Common myeloid progenitor, CD34-positive (primary cell): ENCODE measurements around the gene UCK1.

Experiments used
- CTCF ChIA-PET: fragments of 350-600 bp; sonication (Branson Sonifier 250); formaldehyde crosslinking; loops from one replicate; lab custom pipeline; 2021; ENCODE audit warnings: antibody characterized with exemption; lab: Charles Lee
- POLR2A ChIA-PET: fragments of 350-600 bp; sonication (Branson Sonifier 250); formaldehyde crosslinking; loops from one replicate; lab custom pipeline; 2021; ENCODE audit warnings: antibody characterized with exemption; lab: Charles Lee
- DNase-seq, 3 donors: peaks; one replicate each; pipeline versions ENCODE4 v3.0.0 to v3.0.0-alpha.2; 2013
- H3K27ac ChIP-seq, 2 experiments: 1 replicate in 1 of 2; 2 replicates in 1 of 2; pipeline ENCODE4 v1.7.0; 2013; ENCODE audit warnings: inconsistent platforms in 2 of 2, low read length in 2 of 2, mild to moderate bottlenecking in 2 of 2, low read depth in 1 of 2, moderate library complexity in 1 of 2; ENCODE audit not compliant: severe bottlenecking in 2 of 2, insufficient read depth in 1 of 2, poor library complexity in 1 of 2
- H3K27me3 ChIP-seq, 5 experiments: replicated peaks in 2 of 5; 1 replicate in 3 of 5; 2 replicates in 2 of 5; pipeline versions ENCODE4 v1.6.1 to v1.7.0; 2013; ENCODE audit warnings: low read length in 4 of 5, mild to moderate bottlenecking in 2 of 5, moderate library complexity in 2 of 5, inconsistent platforms in 1 of 5; ENCODE audit not compliant: insufficient read depth in 5 of 5, control insufficient read depth in 4 of 5
- H3K36me3 ChIP-seq, 4 experiments: 1 replicate in 2 of 4; 2 replicates in 2 of 4; pipeline versions ENCODE4 v1.6.1 to v1.7.0; 2013; ENCODE audit warnings: low read length in 3 of 4, control low read depth in 1 of 4, mild to moderate bottlenecking in 1 of 4; ENCODE audit not compliant: control insufficient read depth in 4 of 4, insufficient read depth in 4 of 4
- H3K4me1 ChIP-seq, 4 experiments: 1 replicate in 3 of 4; 2 replicates in 1 of 4; pipeline versions ENCODE4 v1.6.1 to v1.7.1; 2013; ENCODE audit warnings: low read length in 3 of 4, mild to moderate bottlenecking in 3 of 4, control low read depth in 1 of 4, inconsistent platforms in 1 of 4, moderate library complexity in 1 of 4; ENCODE audit not compliant: control insufficient read depth in 4 of 4, insufficient read depth in 4 of 4; ENCODE audit errors: control extremely low read depth in 1 of 4
- H3K4me3 ChIP-seq, 7 experiments: 1 replicate in 4 of 7; 2 replicates in 3 of 7; pipeline versions ENCODE4 v1.5.1 to v1.7.0; 2013; ENCODE audit warnings: mild to moderate bottlenecking in 7 of 7, low read length in 6 of 7, moderate library complexity in 6 of 7, inconsistent platforms in 2 of 7, low read depth in 2 of 7, control low read depth in 1 of 7; ENCODE audit not compliant: insufficient read depth in 4 of 7, control insufficient read depth in 1 of 7; ENCODE audit errors: extremely low read depth in 1 of 7
- H3K9me3 ChIP-seq, 5 experiments: 1 replicate in 4 of 5; 2 replicates in 1 of 5; pipeline versions ENCODE4 v1.6.1 to v1.7.1; 2013; ENCODE audit warnings: low read length in 4 of 5, mild to moderate bottlenecking in 2 of 5, inconsistent platforms in 1 of 5, low read depth in 1 of 5, moderate library complexity in 1 of 5; ENCODE audit not compliant: control insufficient read depth in 4 of 5, insufficient read depth in 2 of 5; ENCODE audit errors: control extremely low read depth in 1 of 5
- WGBS: methylation state at CpG from one replicate; pipeline ENCODE4 v1.1.5; 2013; ENCODE audit not compliant: insufficient coverage; 5-methylcytosine and 5-hydroxymethylcytosine counted together

Gene UCK1

DNA sequence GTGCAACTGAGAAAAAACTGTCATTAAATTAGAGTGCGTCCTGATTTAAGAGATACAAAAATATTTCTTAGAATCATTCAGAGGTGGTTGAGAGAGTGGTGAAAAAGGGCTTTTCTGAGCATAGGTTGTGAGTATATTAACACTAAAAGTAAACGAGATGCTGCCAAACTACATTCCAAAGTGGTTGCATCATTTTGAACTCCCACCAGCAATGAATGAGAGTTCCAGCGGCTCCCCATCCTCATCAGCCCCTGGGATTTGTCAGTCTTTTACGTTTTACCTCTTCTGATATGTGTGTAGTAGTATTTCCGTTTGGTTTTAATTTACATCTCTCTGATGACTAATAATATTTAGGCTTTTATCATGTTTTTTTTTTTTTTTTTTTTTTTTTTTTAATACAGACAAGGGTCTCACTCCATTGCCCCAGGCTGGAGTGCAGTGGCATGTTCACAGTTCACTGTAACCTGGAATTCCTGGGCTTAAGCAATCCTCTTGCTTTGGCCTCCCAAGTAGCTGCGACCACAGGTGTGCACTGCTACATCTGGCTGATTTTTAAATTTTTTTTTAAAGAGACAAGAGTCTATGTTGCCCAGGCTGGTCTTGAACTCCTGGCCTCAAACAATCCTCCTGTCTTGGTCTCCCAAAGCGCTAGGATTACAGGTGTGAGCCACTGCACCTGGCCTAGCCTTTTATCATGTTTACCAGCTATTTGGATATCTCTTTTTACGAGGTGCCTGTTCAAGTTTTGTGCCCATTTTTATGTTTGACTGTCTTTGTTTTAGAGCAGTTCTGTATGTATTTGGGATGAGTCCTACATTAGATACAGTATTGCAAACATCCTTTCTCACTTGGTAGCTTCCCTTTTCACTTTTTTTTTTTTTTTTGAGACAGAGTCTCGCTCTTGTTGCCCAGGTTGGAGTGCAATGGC lies 31.2 kb upstream of the UCK1 start:
- H3K27me3 ChIP-seq = no peaks in the 10 kb centered on the region
- peaks cover 0 to 5% (median 3%) of the 10 kb centered on the region in 5 experiments for H3K9me3 ChIP-seq
- no peak overlapping the region for H3K4me3 ChIP-seq
- 96% methylated on average over 3 of the region's 9 CpGs for WGBS
- no peaks in the 10 kb centered on the region for H3K36me3 ChIP-seq
- H3K4me1 ChIP-seq = no peaks in the 10 kb centered on the region
- ChIA-PET CTCF (no interaction called here), POLR2A (interaction anchor here (0.9 kb wide), 1 partner anchor 95 kb away, joined by 3 read pairs; no protein-coding TSS in a partner anchor)
- no peak for DNase-seq
- H3K27ac ChIP-seq = no peak overlapping the region

DNA sequence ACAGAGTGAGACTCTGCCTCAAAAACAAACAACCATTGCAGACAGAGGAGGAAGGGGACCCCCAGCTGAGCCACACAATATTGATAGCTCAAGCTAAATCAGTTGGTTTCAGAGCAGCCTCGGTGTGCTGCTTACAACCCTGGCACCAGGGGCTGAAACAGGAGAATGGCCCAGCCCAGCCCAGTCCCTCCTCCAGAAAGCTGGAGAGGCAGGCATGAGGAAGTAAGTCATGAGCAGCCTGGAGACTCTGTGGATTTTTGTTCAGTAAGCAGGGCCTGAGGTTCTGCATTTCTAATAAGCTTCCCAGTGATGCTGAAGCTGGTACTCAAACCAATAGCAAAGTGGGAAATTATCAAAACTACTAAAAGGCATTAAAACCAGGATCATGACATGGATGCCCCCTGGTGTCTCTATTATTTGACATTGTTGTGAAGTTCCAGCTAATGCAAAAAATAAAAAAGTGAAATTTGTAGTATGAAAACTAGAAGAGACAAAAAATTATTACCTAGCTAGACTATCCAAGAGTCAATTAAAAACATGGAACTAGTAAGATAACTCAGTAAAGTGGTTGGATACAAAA lies 28.4 kb upstream of the UCK1 start:
- Histone ChIP-seq H3K4me3 (no peak overlapping the region), H3K27ac (no peak overlapping the region), H3K27me3 (peaks cover 0 to 20% (median 11%) of the 10 kb centered on the region in 5 experiments), H3K9me3 (peaks cover 0 to 5% (median 3%) of the 10 kb centered on the region in 5 experiments), H3K36me3 (no peaks in the 10 kb centered on the region), H3K4me1 (peaks cover 0 to 2% (median 0%) of the 10 kb centered on the region in 4 experiments)
- POLR2A ChIA-PET = interaction anchor here (0.5 to 0.6 kb wide), 2 partner anchors 50 to 194 kb away, joined by 3 to 5 read pairs; no protein-coding TSS in a partner anchor
- CTCF ChIA-PET = interaction anchor here (0.6 to 1.4 kb wide), 3 partner anchors 13 to 25 kb away, joined by 3 read pairs; partner anchors contain the start of gene PRRT1B
- no peak for DNase-seq
- 90% methylated on average over 1 of the region's 1 CpG for WGBS

DNA sequence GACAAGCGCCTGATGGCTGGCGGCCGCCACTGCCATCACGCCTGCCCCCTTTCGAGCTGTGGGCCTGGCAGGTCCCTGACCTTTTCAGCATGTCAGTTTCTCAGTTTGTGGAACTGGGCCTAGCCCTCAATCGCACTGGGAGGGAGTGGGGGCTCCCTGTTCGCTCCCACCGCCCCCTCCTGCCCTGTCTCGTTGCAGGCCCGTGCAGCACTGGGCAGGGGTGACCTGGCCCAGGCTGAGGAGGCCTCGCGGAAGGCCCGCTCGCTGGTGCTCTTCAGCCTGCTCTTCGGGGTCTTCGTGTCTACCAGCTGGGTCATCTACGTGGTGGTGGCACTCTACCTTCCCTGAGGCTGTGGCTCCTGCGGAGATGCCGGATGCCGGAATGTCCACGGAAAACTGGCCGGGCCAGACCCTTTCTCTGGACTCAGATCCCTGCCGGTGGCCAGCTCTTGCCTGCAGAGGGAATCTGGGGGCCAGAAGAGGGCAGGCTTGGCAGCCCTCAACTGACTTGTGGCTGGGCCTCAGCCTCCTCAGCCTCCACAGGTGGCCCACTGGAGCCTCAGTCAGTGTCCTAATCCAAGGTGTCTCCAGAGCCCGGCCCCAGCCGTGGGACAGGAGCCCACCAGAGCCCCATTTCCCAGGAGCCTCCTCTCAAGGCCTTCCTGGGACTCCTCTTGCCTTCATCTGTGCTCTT lies 26.9 kb upstream of the UCK1 start:
- Histone ChIP-seq H3K4me3 (no peak overlapping the region), H3K4me1 (peaks cover 0 to 2% (median 0%) of the 10 kb centered on the region in 4 experiments), H3K9me3 (peaks cover 0 to 9% (median 3%) of the 10 kb centered on the region in 5 experiments), H3K27me3 (peaks cover 5 to 35% (median 20%) of the 10 kb centered on the region in 5 experiments), H3K27ac (no peak overlapping the region), H3K36me3 (no peaks in the 10 kb centered on the region)
- POLR2A ChIA-PET = no interaction called here
- 98% methylated on average over 25 of the region's 25 CpGs for WGBS
- CTCF ChIA-PET = interaction anchor here (0.8 kb wide), 1 partner anchor 11 kb away, joined by 3 read pairs; no protein-coding TSS in a partner anchor
- DNase-seq = no peak

DNA sequence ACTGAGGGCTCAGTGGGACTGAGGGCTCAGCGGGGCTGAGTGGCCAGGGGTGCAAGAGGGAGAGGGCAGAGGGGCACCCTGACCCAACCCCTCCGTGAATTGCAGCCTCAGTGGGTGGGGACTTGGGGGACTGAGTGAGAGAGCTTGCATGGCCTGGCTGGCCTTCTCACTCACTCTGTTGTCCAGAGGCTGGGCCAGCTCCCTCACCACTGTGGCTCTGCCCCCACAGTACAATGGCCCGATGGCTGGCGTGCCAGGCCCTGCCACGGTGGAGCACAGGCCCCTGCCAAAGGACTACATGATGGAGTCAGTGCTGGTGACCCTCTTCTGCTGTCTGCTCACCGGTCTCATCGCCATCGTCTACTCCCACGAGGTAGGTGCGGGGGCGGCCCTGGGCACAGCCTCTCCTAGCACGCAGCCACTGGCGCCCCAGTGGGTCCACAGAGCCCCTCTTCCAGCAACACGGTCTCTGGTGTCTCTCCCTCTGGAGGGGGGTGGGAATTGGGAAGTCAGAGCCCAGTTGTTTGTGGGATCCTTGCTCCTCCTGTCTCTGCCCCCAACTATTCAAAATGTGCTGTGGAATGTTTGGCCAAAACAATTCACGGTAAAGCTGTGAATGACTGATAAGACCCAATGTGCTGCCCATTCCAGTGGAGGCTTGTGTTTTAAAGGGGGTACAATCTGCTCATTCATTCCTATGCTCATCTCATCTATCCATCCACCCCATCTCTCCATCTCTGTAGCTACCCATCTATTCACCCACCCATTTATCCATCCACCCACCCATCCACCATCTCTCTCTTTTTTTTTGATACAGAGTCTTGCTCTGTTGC lies 25.0 kb upstream of the UCK1 start:
- Histone ChIP-seq H3K4me3 (no peak overlapping the region), H3K27me3 (peaks cover 5 to 36% (median 20%) of the 10 kb centered on the region in 5 experiments), H3K9me3 (peaks cover 0 to 4% (median 0%) of the 10 kb centered on the region in 5 experiments), H3K36me3 (no peaks in the 10 kb centered on the region), H3K4me1 (peaks cover 0 to 2% (median 0%) of the 10 kb centered on the region in 4 experiments), H3K27ac (no peak overlapping the region)
- 95% methylated on average over 10 of the region's 15 CpGs for WGBS
- CTCF ChIA-PET = interaction anchor here (0.7 kb wide), 1 partner anchor 30 kb away, joined by 3 read pairs; no protein-coding TSS in a partner anchor
- no peak for DNase-seq
- POLR2A ChIA-PET = no interaction called here

DNA sequence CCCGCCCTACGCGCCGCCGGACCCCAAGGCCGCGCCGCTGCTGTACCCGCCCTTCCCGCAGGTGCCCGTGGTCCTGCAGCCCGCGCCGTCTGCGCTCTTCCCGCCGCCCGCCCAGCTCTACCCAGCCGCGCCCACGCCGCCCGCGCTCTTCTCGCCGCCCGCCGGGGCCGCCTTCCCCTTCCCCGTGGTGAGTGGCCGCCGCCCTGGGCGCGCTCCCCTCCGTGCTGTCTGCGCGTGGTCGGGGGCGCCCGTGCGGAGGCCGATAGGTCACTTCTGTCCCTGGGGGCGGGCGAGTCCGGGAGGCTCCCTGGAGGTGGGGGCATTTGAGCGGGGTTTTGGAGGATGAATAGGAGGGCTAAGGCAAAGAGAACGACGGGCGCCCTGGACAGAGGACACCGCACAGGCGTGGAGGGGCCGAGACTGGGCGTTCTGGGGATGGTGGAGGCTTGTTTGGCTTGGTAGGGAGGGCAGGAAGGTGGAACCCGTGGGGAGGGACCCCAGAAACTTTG lies 23.8 kb upstream of the UCK1 start:
- Histone ChIP-seq H3K27ac (no peak overlapping the region), H3K4me1 (peaks cover 0 to 2% (median 0%) of the 10 kb centered on the region in 4 experiments), H3K4me3 (no peak overlapping the region), H3K9me3 (peaks cover 0 to 4% (median 0%) of the 10 kb centered on the region in 5 experiments), H3K36me3 (no peaks in the 10 kb centered on the region), H3K27me3 (peaks cover 5 to 36% (median 20%) of the 10 kb centered on the region in 5 experiments)
- ChIA-PET POLR2A (no interaction called here), CTCF (interaction anchor here (1.2 kb wide), 1 partner anchor 31 kb away, joined by 5 read pairs; no protein-coding TSS in a partner anchor)
- peak in 2 of 3 donors; percentile 23 to 44 for DNase-seq
- WGBS = 14% methylated on average over 32 of the region's 54 CpGs
